Endodermal cell (in vitro differentiated cells): ENCODE data around the gene SHANK1. TPM values are rescaled to one million over a fixed set of nuclear protein-coding genes. Genes with fewer than 3 reads are reported as not detected.

Source experiments
- DNase-seq: peaks from one replicate; pipeline ENCODE4 v3.0.0-alpha.2; 2017
- H3K27ac ChIP-seq: 2 replicates; pipeline ENCODE4 v1.5.1; 2013; ENCODE audit warnings: mild to moderate bottlenecking, low read depth, low read length, moderate library complexity
- H3K27me3 ChIP-seq: 2 replicates; pipeline ENCODE4 v1.6.1; 2013; ENCODE audit warnings: mild to moderate bottlenecking, low read length, moderate library complexity; ENCODE audit not compliant: insufficient read depth, control insufficient read depth, poor library complexity, severe bottlenecking
- H3K36me3 ChIP-seq: 2 replicates; pipeline ENCODE4 v1.7.0; 2013; ENCODE audit warnings: mild to moderate bottlenecking, low read length, moderate library complexity; ENCODE audit not compliant: control insufficient read depth, insufficient read depth
- H3K4me1 ChIP-seq: one replicate; pipeline ENCODE4 v1.7.0; 2013; ENCODE audit warnings: low read length; ENCODE audit not compliant: control insufficient read depth, insufficient read depth
- H3K4me3 ChIP-seq: 2 replicates; pipeline ENCODE4 v1.5.1; 2013; ENCODE audit warnings: mild to moderate bottlenecking, low read length, moderate library complexity
- H3K9ac ChIP-seq: 2 replicates; pipeline ENCODE4 v1.6.1; 2013; ENCODE audit warnings: mild to moderate bottlenecking, low read length, moderate library complexity; ENCODE audit not compliant: poor library complexity, severe bottlenecking; ENCODE audit errors: extremely low read depth
- H3K9me3 ChIP-seq: 2 replicates; pipeline ENCODE4 v1.6.1; 2013; ENCODE audit warnings: mild to moderate bottlenecking, low read length, moderate library complexity; ENCODE audit not compliant: control insufficient read depth
- H3K27ac Mint-ChIP-seq: 2 replicates; pipeline ENCODE4 v1.8.0; 2020; ENCODE audit warnings: mixed read lengths
- H3K27me3 Mint-ChIP-seq: 2 replicates; pipeline ENCODE4 v1.8.0; 2021; ENCODE audit warnings: mild to moderate bottlenecking, mixed read lengths; ENCODE audit not compliant: insufficient read depth
- H3K36me3 Mint-ChIP-seq: 2 replicates; pipeline ENCODE4 v1.8.0; 2020; ENCODE audit warnings: low read depth, mixed read lengths
- H3K4me1 Mint-ChIP-seq: 2 replicates; pipeline ENCODE4 v1.8.0; 2020; ENCODE audit warnings: mixed read lengths
- H3K4me3 Mint-ChIP-seq: 2 replicates; pipeline ENCODE4 v1.8.0; 2020; ENCODE audit warnings: mild to moderate bottlenecking, moderate library complexity, mixed read lengths
- H3K9me3 Mint-ChIP-seq: 2 replicates; pipeline ENCODE4 v1.8.0; 2020; ENCODE audit warnings: mild to moderate bottlenecking, mixed read lengths
- WGBS, 2 experiments: methylation state at CpG; one replicate each; pipeline versions ENCODE4 v1.1.5 to v1.1.7; 2013; ENCODE audit warnings: missing lambda C conversion rate in 2 of 2, mixed read lengths in 1 of 2; ENCODE audit not compliant: insufficient coverage in 1 of 2, insufficient read length in 1 of 2; 5-methylcytosine and 5-hydroxymethylcytosine counted together
- total RNA-seq, 2 donors: library from RNA; stranded (reverse); fragmentation: NEBNext Ultra II Directional in 1 of 2; extraction: Animal tissue kit (Norgen Biotek cat#: 25700) in 1 of 2; gene quantifications; 2 replicates in 1 of 2; 3 replicates in 1 of 2; pipeline ENCODE4 v1.2.1, GENCODE V29; 2021
- TF ChIP-seq, protein P1 (sequence below): fragments of 200-600 bp; sonication (generic); conservative IDR thresholded peaks from 2 replicates; pipeline ENCODE4 v1.5.0; 2021; ENCODE audit warnings: antibody characterized with exemption, mild to moderate bottlenecking

SHANK1 gene
- total RNA-seq, 2 donors from 2014 or later = 1.6 to 1.9 TPM

DNA sequence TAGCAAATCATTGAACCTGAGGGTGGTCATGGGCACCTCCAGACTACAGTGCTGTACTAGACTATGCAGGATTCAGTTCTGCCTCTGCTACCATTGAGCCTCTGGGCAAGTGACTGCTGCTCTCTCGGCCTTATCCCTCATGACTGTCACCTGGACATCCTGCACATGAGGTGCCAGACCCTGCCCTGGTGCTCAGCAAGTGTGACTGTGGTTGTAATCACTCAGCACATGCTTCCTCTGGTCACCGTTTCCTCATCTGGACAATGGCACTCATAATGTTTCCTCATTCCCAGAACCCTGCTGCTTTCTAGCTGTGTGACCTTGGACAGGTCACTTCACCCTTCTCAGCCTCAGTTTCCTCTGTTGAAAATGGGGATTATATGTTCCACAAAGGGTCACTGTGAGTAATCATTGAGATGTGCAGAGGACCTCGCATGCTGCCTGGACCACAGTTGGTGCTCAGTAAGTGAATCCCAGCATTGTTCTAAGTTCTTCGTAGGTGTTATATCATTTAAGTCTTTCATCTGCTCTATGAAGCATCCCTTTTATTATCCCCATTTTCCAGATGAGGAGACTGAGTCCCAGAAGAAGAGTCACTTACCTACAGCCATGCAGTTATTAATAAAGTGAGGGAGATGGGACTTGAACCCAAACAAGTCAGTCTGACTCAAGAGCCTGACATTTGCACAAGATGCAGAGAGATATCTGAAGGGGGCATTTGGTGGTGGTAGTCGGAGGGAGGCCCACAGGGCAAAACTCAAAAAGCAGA, 83.1 kb downstream of the SHANK1 start:
- Mint-ChIP-seq H3K36me3 (no peaks in the 10 kb centered on the region), H3K4me3 (no peak overlapping the region), H3K9me3 (peaks cover 30% of the 10 kb centered on the region), H3K4me1 (peaks cover 5% of the 10 kb centered on the region), H3K27me3 (peaks cover 49% of the 10 kb centered on the region), H3K27ac (no peak overlapping the region)
- no peaks in the 10 kb centered on the region for H3K36me3 ChIP-seq
- H3K9me3 ChIP-seq = peaks cover 26% of the 10 kb centered on the region
- DNase-seq = no peak
- no peaks in the 10 kb centered on the region for H3K4me1 ChIP-seq
- TF ChIP-seq, protein P1, sequence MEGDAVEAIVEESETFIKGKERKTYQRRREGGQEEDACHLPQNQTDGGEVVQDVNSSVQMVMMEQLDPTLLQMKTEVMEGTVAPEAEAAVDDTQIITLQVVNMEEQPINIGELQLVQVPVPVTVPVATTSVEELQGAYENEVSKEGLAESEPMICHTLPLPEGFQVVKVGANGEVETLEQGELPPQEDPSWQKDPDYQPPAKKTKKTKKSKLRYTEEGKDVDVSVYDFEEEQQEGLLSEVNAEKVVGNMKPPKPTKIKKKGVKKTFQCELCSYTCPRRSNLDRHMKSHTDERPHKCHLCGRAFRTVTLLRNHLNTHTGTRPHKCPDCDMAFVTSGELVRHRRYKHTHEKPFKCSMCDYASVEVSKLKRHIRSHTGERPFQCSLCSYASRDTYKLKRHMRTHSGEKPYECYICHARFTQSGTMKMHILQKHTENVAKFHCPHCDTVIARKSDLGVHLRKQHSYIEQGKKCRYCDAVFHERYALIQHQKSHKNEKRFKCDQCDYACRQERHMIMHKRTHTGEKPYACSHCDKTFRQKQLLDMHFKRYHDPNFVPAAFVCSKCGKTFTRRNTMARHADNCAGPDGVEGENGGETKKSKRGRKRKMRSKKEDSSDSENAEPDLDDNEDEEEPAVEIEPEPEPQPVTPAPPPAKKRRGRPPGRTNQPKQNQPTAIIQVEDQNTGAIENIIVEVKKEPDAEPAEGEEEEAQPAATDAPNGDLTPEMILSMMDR = no peak
- no peak overlapping the region for H3K9ac ChIP-seq
- WGBS, 2 experiments = 81 to 83% methylated on average over 3 to 5 of the region's 5 CpGs
- no peak overlapping the region for H3K27ac ChIP-seq
- no peak overlapping the region for H3K4me3 ChIP-seq
- peaks cover 22% of the 10 kb centered on the region for H3K27me3 ChIP-seq

DNA sequence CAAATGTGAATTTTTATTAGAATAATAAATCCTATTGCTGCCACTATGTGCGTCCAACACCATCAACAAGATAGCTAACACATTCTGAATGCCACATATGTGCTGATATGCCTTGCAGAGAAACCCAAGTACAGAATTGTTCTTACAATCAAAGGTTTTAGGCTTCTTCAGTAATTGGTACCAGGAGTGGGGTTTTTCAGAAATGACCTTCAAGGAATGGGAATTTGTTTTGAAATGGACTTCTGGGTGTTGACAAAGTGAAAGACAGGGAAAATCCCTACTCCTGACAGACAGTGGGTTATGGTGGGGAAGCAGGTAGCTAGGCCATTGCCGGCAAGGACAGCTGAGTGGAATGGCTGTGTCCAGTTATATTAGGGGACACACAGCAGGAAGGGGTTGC, 85.6 kb downstream of the SHANK1 start:
- H3K36me3 Mint-ChIP-seq = no peaks in the 10 kb centered on the region
- Histone ChIP-seq H3K27ac (no peak overlapping the region), H3K9me3 (peaks cover 26% of the 10 kb centered on the region), H3K9ac (no peak overlapping the region), H3K27me3 (peaks cover 22% of the 10 kb centered on the region), H3K36me3 (no peaks in the 10 kb centered on the region), H3K4me1 (no peaks in the 10 kb centered on the region), H3K4me3 (no peak overlapping the region)
- peaks cover 45% of the 10 kb centered on the region for H3K27me3 Mint-ChIP-seq
- WGBS, 2 experiments = 90% methylated on average over 2 of the region's 2 CpGs; no CpG with 5 or more reads in 1 of the 2 experiments
- peaks cover 30% of the 10 kb centered on the region for H3K9me3 Mint-ChIP-seq
- TF ChIP-seq, protein P1 = no peak
- H3K4me1 Mint-ChIP-seq = peaks cover 5% of the 10 kb centered on the region
- H3K4me3 Mint-ChIP-seq = no peak overlapping the region
- no peak overlapping the region for H3K27ac Mint-ChIP-seq
- no peak for DNase-seq

DNA sequence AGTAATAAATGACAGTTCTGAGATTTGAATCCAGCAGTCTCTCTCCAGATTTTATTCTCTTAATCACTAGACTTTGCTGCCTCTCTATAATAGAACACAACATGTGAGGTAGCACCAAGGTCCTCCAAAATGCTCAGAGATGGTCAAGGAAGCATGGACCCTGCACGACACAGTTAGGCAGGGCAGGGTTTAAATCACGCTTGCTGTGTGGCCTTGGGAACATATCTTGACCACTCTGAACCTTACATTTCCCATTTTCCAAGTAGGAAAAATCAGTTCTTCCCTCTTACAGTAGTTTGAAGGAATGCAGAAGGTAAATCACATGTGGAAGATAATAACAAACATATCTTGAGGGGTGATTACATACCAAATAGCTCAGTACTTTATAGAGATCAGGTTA, 86.2 kb downstream of the SHANK1 start:
- Histone ChIP-seq H3K27ac (no peak overlapping the region), H3K4me3 (no peak overlapping the region), H3K36me3 (no peaks in the 10 kb centered on the region), H3K27me3 (peaks cover 16% of the 10 kb centered on the region), H3K9me3 (peaks cover 26% of the 10 kb centered on the region), H3K4me1 (no peaks in the 10 kb centered on the region), H3K9ac (no peak overlapping the region)
- no peak for DNase-seq
- Mint-ChIP-seq H3K9me3 (peaks cover 30% of the 10 kb centered on the region), H3K4me1 (peaks cover under 1% of the 10 kb centered on the region), H3K27ac (no peak overlapping the region), H3K27me3 (peaks cover 41% of the 10 kb centered on the region), H3K4me3 (no peak overlapping the region), H3K36me3 (no peaks in the 10 kb centered on the region)
- TF ChIP-seq, protein P1 = no peak
- WGBS, 2 experiments = 63 to 100% methylated on average over 1 to 2 of the region's 2 CpGs
